ENCODE results near the gene WASHC2C.
"Not testable (repeated sequence)": the region's sequence is repeated elsewhere in the genome, so short reads cannot be mapped to it uniquely, and the experiment has no call there.

DNA sequence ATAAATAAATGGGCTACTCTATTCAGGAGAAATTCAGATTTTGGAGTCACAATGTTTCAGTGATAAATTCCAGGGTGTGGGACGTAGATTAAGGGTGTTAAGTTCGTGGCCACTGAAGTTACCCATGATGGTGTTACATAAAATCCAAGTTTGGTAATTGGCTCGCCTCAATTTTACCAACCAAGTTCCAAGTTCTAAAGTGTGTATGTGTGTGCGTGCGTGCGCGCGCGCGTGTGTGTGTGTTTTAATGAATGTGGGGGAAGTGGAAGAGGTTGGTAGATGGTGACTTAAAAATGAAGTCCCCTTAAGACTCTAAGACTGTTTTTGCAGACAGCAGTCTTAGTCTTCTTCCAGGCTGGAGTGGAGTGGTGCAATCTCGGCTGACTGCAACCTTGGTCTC, 3.2 kb upstream of the WASHC2C start:
- TF ChIP-seq CTCF, POLR2A (IDR thresholded peaks at IDR 0.05): not testable (repeated sequence)

Data from gastroesophageal sphincter (tissue), 3 donors.